ENCODE data around the gene DUSP23.

Gene DUSP23

DNA sequence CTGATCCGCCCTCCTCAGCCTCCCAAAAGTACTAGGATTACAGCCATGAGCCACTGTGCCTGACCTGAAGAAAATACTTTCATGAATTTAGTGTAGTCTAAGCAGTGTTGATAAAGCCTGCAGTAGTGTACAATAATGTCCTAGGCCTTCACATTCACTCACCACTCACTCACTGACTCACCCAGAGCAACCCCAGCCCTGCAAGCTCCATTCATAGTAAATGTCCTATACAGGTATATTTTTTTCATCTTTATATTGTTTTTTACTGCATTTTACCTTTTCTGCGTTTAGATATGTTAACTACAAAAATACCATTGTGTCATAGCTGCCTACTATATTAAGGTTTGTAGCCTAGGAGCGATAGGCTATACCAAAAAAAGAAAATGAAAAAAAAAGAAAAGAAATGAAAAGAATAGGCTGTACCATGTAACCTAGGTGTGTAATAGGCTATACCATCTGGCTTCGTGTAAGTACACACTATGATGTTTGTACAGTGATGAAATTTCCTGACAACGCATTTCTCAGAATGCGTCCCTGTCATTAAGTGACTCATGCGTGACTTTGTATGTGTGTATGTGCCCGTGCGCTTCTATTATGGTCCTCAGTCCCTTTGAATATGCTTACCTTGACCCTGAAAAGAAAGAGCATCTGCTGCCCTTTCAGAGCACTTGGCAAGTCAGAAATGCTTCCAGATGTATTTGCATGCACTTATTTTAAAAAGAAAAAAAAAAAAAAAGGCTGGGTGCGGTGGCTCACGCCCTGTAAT lies 36.7 kb downstream of the DUSP23 start:
- Histone ChIP-seq H3K23ac (ENCODE audit: low read length) (no peak overlapping the region), H3K18ac (ENCODE audit: low read length) (no peak overlapping the region), H3K79me2 (ENCODE audit: control insufficient read depth, insufficient read depth, low read length) (no peaks in the 10 kb centered on the region), H3K79me1 (ENCODE audit: low read length) (no peaks in the 10 kb centered on the region), H2BK120ac (ENCODE audit: low read depth, low read length) (no peak overlapping the region), H3K9ac (ENCODE audit: low read length) (no peak overlapping the region), H3K4me1 (ENCODE audit: control insufficient read depth, low read depth, low read length) (no peaks in the 10 kb centered on the region), H3K4me3 (ENCODE audit: low read length) (no peak overlapping the region), H2BK15ac (replicated peaks; ENCODE audit: low read depth) (no peak overlapping the region), H2AK5ac (ENCODE audit: low read length) (no peak overlapping the region), H3K4ac (ENCODE audit: low read depth, low read length) (no peak overlapping the region), H2BK5ac (ENCODE audit: low read length) (no peak overlapping the region), H3K56ac (ENCODE audit: low read length) (no peak overlapping the region), H3K4me2 (ENCODE audit: low read length) (no peak overlapping the region), H3K27ac (ENCODE audit: low read depth, low read length) (no peak overlapping the region), H4K8ac (ENCODE audit: low read depth, low read length) (no peak overlapping the region), H3K36me3 (ENCODE audit: control insufficient read depth, insufficient read depth, low read length) (no peaks in the 10 kb centered on the region), H4K5ac (ENCODE audit: low read length) (no peak overlapping the region), H3K27me3 (ENCODE audit: insufficient read depth, low read length, poor library complexity) (no peaks in the 10 kb centered on the region)
- WGBS (ENCODE audit: extremely low coverage, insufficient coverage, low lambda C conversion rate) = no CpG with 5 or more reads among the region's 11 CpGs
- DNase-seq = no peak

DNA sequence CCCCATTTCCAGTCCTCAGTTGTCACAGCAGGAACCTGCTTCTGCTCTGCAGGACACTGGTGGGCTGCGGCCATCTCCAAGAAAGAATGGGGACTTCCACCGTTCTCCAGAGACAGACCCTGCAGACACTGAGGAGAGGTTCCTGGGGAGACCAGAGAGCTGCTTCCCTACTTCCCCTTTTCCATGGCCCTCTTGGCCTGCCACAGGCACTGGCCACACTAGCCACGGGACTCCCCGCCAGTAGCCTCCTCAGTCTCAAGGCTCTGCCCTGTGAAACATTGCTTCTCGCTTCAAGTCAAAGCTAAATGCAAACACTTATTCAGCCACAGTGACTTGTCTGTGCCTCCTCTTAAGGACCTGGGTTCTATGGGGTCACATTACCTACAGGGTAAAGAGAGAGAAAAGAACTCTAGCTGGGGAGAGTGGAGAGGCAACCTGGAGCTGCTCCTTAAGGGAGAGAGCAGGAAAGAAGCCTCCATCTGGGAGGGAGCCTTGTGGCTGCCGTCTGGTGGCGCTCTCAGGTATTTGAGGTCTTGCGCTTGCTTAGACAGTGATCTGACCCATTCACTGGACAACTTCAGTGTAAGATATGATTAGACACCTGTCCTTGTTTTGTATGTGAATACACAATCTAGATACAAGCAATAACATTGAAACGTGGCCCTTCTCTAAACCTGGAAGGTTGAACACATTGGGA lies 40.6 kb downstream of the DUSP23 start:
- H3K27me3 ChIP-seq (ENCODE audit: insufficient read depth, low read length, poor library complexity) = no peaks in the 10 kb centered on the region
- no peak overlapping the region for H3K18ac ChIP-seq (ENCODE audit: low read length)
- H2BK5ac ChIP-seq (ENCODE audit: low read length) = no peak overlapping the region
- no peak overlapping the region for H3K4me3 ChIP-seq (ENCODE audit: low read length)
- H4K8ac ChIP-seq (ENCODE audit: low read depth, low read length) = no peak overlapping the region
- H3K79me1 ChIP-seq (ENCODE audit: low read length) = no peaks in the 10 kb centered on the region
- H3K4me1 ChIP-seq (ENCODE audit: control insufficient read depth, low read depth, low read length) = peaks cover 9% of the 10 kb centered on the region
- H3K23ac ChIP-seq (ENCODE audit: low read length) = no peak overlapping the region
- H3K27ac ChIP-seq (ENCODE audit: low read depth, low read length) = no peak overlapping the region
- no peak overlapping the region for H3K4ac ChIP-seq (ENCODE audit: low read depth, low read length)
- H2BK120ac ChIP-seq (ENCODE audit: low read depth, low read length) = no peak overlapping the region
- DNase-seq = peak; percentile 26
- no CpG with 5 or more reads among the region's 9 CpGs for WGBS (ENCODE audit: extremely low coverage, insufficient coverage, low lambda C conversion rate)
- H3K9ac ChIP-seq (ENCODE audit: low read length) = no peak overlapping the region
- no peak overlapping the region for H3K56ac ChIP-seq (ENCODE audit: low read length)
- H3K4me2 ChIP-seq (ENCODE audit: low read length) = no peak overlapping the region
- no peak overlapping the region for H2BK15ac ChIP-seq (replicated peaks; ENCODE audit: low read depth)
- H2AK5ac ChIP-seq (ENCODE audit: low read length) = no peak overlapping the region
- H4K5ac ChIP-seq (ENCODE audit: low read length) = no peak overlapping the region
- H3K79me2 ChIP-seq (ENCODE audit: control insufficient read depth, insufficient read depth, low read length) = no peaks in the 10 kb centered on the region
- H3K36me3 ChIP-seq (ENCODE audit: control insufficient read depth, insufficient read depth, low read length) = no peaks in the 10 kb centered on the region

GRCh38 chr1:159823406-159823805 lies 42.6 kb downstream of the DUSP23 start:
- Histone ChIP-seq H2BK120ac (ENCODE audit: low read depth, low read length) (no peak overlapping the region), H3K4me3 (ENCODE audit: low read length) (no peak overlapping the region), H4K8ac (ENCODE audit: low read depth, low read length) (no peak overlapping the region), H3K27me3 (ENCODE audit: insufficient read depth, low read length, poor library complexity) (no peaks in the 10 kb centered on the region), H3K4ac (ENCODE audit: low read depth, low read length) (no peak overlapping the region), H3K23ac (ENCODE audit: low read length) (no peak overlapping the region), H3K56ac (ENCODE audit: low read length) (no peak overlapping the region), H3K27ac (ENCODE audit: low read depth, low read length) (no peak overlapping the region), H2BK15ac (replicated peaks; ENCODE audit: low read depth) (no peak overlapping the region), H3K18ac (ENCODE audit: low read length) (no peak overlapping the region), H3K36me3 (ENCODE audit: control insufficient read depth, insufficient read depth, low read length) (no peaks in the 10 kb centered on the region), H3K79me1 (ENCODE audit: low read length) (no peaks in the 10 kb centered on the region), H2AK5ac (ENCODE audit: low read length) (no peak overlapping the region), H3K79me2 (ENCODE audit: control insufficient read depth, insufficient read depth, low read length) (no peaks in the 10 kb centered on the region), H4K5ac (ENCODE audit: low read length) (no peak overlapping the region), H3K4me2 (ENCODE audit: low read length) (no peak overlapping the region), H3K4me1 (ENCODE audit: control insufficient read depth, low read depth, low read length) (peaks cover 9% of the 10 kb centered on the region), H2BK5ac (ENCODE audit: low read length) (no peak overlapping the region), H3K9ac (ENCODE audit: low read length) (no peak overlapping the region)
- WGBS (ENCODE audit: extremely low coverage, insufficient coverage, low lambda C conversion rate) = no CpG with 5 or more reads among the region's 7 CpGs
- peak; percentile 80 for DNase-seq

DNA sequence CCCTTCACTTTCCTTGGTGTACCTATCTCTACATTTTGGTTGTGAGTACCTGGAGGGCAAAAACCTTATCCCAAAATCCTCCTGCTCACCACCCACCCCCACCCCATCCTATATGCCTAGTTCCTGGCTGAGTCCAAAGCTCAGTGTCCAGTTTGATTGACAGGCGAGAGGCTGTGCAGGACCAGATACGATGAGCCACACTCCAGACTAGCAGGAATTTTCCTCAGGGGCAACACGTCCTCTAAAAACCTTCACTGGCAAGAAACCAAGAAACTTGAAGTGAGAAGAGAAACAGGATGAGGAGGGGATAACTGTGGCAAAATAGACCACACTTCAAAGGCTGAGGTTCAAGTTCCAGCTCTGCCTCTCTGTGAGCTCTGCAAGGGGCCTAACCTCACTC lies 44.8 kb downstream of the DUSP23 start:
- Histone ChIP-seq H4K8ac (ENCODE audit: low read depth, low read length) (no peak overlapping the region), H3K79me1 (ENCODE audit: low read length) (no peaks in the 10 kb centered on the region), H3K36me3 (ENCODE audit: control insufficient read depth, insufficient read depth, low read length) (no peaks in the 10 kb centered on the region), H3K4me2 (ENCODE audit: low read length) (no peak overlapping the region), H3K9ac (ENCODE audit: low read length) (no peak overlapping the region), H3K27ac (ENCODE audit: low read depth, low read length) (no peak overlapping the region), H2BK15ac (replicated peaks; ENCODE audit: low read depth) (no peak overlapping the region), H3K4me1 (ENCODE audit: control insufficient read depth, low read depth, low read length) (peaks cover 9% of the 10 kb centered on the region), H2BK120ac (ENCODE audit: low read depth, low read length) (no peak overlapping the region), H3K23ac (ENCODE audit: low read length) (no peak overlapping the region), H2AK5ac (ENCODE audit: low read length) (no peak overlapping the region), H2BK5ac (ENCODE audit: low read length) (no peak overlapping the region), H3K4me3 (ENCODE audit: low read length) (no peak overlapping the region), H4K5ac (ENCODE audit: low read length) (no peak overlapping the region), H3K79me2 (ENCODE audit: control insufficient read depth, insufficient read depth, low read length) (no peaks in the 10 kb centered on the region), H3K56ac (ENCODE audit: low read length) (no peak overlapping the region), H3K4ac (ENCODE audit: low read depth, low read length) (no peak overlapping the region), H3K27me3 (ENCODE audit: insufficient read depth, low read length, poor library complexity) (no peaks in the 10 kb centered on the region), H3K18ac (ENCODE audit: low read length) (no peak overlapping the region)
- WGBS (ENCODE audit: extremely low coverage, insufficient coverage, low lambda C conversion rate) = no CpG with 5 or more reads among the region's 3 CpGs
- no peak for DNase-seq

- Histone ChIP-seq H3K4me2 (ENCODE audit: low read length) (no peak within 1 kb of the TSS), H3K18ac (ENCODE audit: low read length) (no peak within 1 kb of the TSS), H3K56ac (ENCODE audit: low read length) (no peak within 1 kb of the TSS), H3K27ac (ENCODE audit: low read depth, low read length) (no peak within 1 kb of the TSS), H3K79me1 (ENCODE audit: low read length) (no peaks in the 10 kb centered on the region), H3K4me1 (ENCODE audit: control insufficient read depth, low read depth, low read length) (peaks cover 9% of the 10 kb centered on the region), H3K4me3 (ENCODE audit: low read length) (no peak within 1 kb of the TSS), H3K4ac (ENCODE audit: low read depth, low read length) (no peak within 1 kb of the TSS), H3K79me2 (ENCODE audit: control insufficient read depth, insufficient read depth, low read length) (no peaks in the 10 kb centered on the region), H2BK120ac (ENCODE audit: low read depth, low read length) (no peak within 1 kb of the TSS), H3K27me3 (ENCODE audit: insufficient read depth, low read length, poor library complexity) (no peaks in the 10 kb centered on the region), H2BK15ac (replicated peaks; ENCODE audit: low read depth) (no peak within 1 kb of the TSS), H2AK5ac (ENCODE audit: low read length) (no peak within 1 kb of the TSS), H2BK5ac (ENCODE audit: low read length) (no peak within 1 kb of the TSS), H4K5ac (ENCODE audit: low read length) (no peak within 1 kb of the TSS), H3K36me3 (ENCODE audit: control insufficient read depth, insufficient read depth, low read length) (no peaks in the 10 kb centered on the region), H3K23ac (ENCODE audit: low read length) (no peak within 1 kb of the TSS), H3K9ac (ENCODE audit: low read length) (no peak within 1 kb of the TSS), H4K8ac (ENCODE audit: low read depth, low read length) (no peak within 1 kb of the TSS)
- no CpG with 5 or more reads among the region's 11 CpGs for WGBS (ENCODE audit: extremely low coverage, insufficient coverage, low lambda C conversion rate)
- DNase-seq = no peak
These were observed 45.8 kb downstream of the DUSP23 start, which contains the start of gene SLAMF8 for GRCh38 chr1:159826441-159827101. TSS of gene SLAMF8 (plus strand) at chr1:159826873. CDS start at chr1:159826899, 26 bp downstream.
